ENCODE measurements around the gene GCLM.

Gene GCLM

GRCh38 chr1:93908394-93909145 is 660 bp downstream of the GCLM start:
- peak; percentile 30 for DNase-seq (ENCODE audit: insufficient read length, low spot score)
- FAIRE-seq, result peak; percentile 81
- no peak for TF ChIP-seq POLR2A (IDR thresholded peaks at IDR 0.05; ENCODE audit: low read depth, low read length)

- TF ChIP-seq POLR2A (IDR thresholded peaks at IDR 0.05; ENCODE audit: low read depth, low read length), result no peak
- DNase-seq (ENCODE audit: insufficient read length, low spot score), result no peak
- peak; percentile 94 for FAIRE-seq
Measured at GRCh38 chr1:93907718-93908117, 1.5 kb downstream of the GCLM start.

- DNase-seq (ENCODE audit: insufficient read length, low spot score) (no peak), FAIRE-seq (no peak)
- TF ChIP-seq POLR2A (IDR thresholded peaks at IDR 0.05; ENCODE audit: low read depth, low read length), result no peak
Measured at GRCh38 chr1:93906480-93906879, 2.8 kb downstream of the GCLM start.

GRCh38 chr1:93905734-93906133 is 3.5 kb downstream of the GCLM start:
- DNase-seq (ENCODE audit: insufficient read length, low spot score) (no peak), FAIRE-seq (peak; percentile 43)
- no peak for TF ChIP-seq POLR2A (IDR thresholded peaks at IDR 0.05; ENCODE audit: low read depth, low read length)

- FAIRE-seq, result no peak
- no peak for DNase-seq (ENCODE audit: insufficient read length, low spot score)
- no peak for TF ChIP-seq POLR2A (IDR thresholded peaks at IDR 0.05; ENCODE audit: low read depth, low read length)
Measured at GRCh38 chr1:93905051-93905450, 4.2 kb downstream of the GCLM start.

GRCh38 chr1:93904228-93904627 is 5.0 kb downstream of the GCLM start:
- DNase-seq (ENCODE audit: insufficient read length, low spot score) (no peak), FAIRE-seq (peak; percentile 66)
- no peak for TF ChIP-seq POLR2A (IDR thresholded peaks at IDR 0.05; ENCODE audit: low read depth, low read length)

GRCh38 chr1:93900723-93901504 is 8.3 kb downstream of the GCLM start:
- no peak for TF ChIP-seq POLR2A (IDR thresholded peaks at IDR 0.05; ENCODE audit: low read depth, low read length)
- no peak for FAIRE-seq
- no peak for DNase-seq (ENCODE audit: insufficient read length, low spot score)

GRCh38 chr1:93899543-93900207 is 9.6 kb downstream of the GCLM start:
- peak; percentile 15 for FAIRE-seq
- no peak for DNase-seq (ENCODE audit: insufficient read length, low spot score)
- TF ChIP-seq POLR2A (IDR thresholded peaks at IDR 0.05; ENCODE audit: low read depth, low read length), result no peak

- TF ChIP-seq POLR2A (IDR thresholded peaks at IDR 0.05; ENCODE audit: low read depth, low read length), result no peak
- FAIRE-seq, result peak; percentile 23
- DNase-seq (ENCODE audit: insufficient read length, low spot score), result no peak
Measured at GRCh38 chr1:93888900-93889299, 20.3 kb downstream of the GCLM start.

GRCh38 chr1:93882269-93882668 is 27.0 kb downstream of the GCLM start:
- no peak for DNase-seq (ENCODE audit: insufficient read length, low spot score)
- no peak for TF ChIP-seq POLR2A (IDR thresholded peaks at IDR 0.05; ENCODE audit: low read depth, low read length)
- FAIRE-seq, result no peak

- TF ChIP-seq POLR2A (IDR thresholded peaks at IDR 0.05; ENCODE audit: low read depth, low read length), result no peak
- FAIRE-seq (no peak), DNase-seq (ENCODE audit: insufficient read length, low spot score) (no peak)
Measured at GRCh38 chr1:93880731-93881130, 28.5 kb downstream of the GCLM start.

GRCh38 chr1:93878889-93879586 is 30.2 kb downstream of the GCLM start, which contains the start of gene DNTTIP2:
Gene DNTTIP2 (minus strand): TSS chr1:93879206. CDS start chr1:93879148, 58 bp downstream.
- TF ChIP-seq POLR2A (IDR thresholded peaks at IDR 0.05; ENCODE audit: low read depth, low read length), result peak; percentile 76
- peak; percentile 74 for DNase-seq (ENCODE audit: insufficient read length, low spot score)
- FAIRE-seq, result peak; percentile 86

GRCh38 chr1:93878501-93878888 is 30.7 kb downstream of the GCLM start:
- no peak for TF ChIP-seq POLR2A (IDR thresholded peaks at IDR 0.05; ENCODE audit: low read depth, low read length)
- FAIRE-seq, result no peak

GRCh38 chr1:93877529-93877928 is 31.7 kb downstream of the GCLM start:
- no peak for TF ChIP-seq POLR2A (IDR thresholded peaks at IDR 0.05; ENCODE audit: low read depth, low read length)
- FAIRE-seq (no peak), DNase-seq (ENCODE audit: insufficient read length, low spot score) (no peak)

More at GRCh38 chr1:93878501-93878888, 30.7 kb downstream of the GCLM start:
- peak; percentile 19 for DNase-seq (ENCODE audit: insufficient read length, low spot score)
